OCI-LY7 (cell line): ENCODE measurements around the gene ERN2.

Experiments
- EZH2phosphoT487 ChIP-seq: fragments of 200-600 bp; sonication (generic); IDR thresholded peaks from 2 replicates; pipeline ENCODE4 v1.6.1; 2018; ENCODE audit warnings: low read depth, borderline replicate concordance, mild to moderate bottlenecking, mixed run types, antibody characterized with exemption, low read length, moderate library complexity, mixed read lengths
- TF ChIP-seq, protein P1 (sequence below): fragments of 200-600 bp; sonication (generic); conservative IDR thresholded peaks from 2 replicates; pipeline ENCODE4 v1.5.1; 2014; ENCODE audit warnings: mild to moderate bottlenecking, antibody characterized with exemption, low read length, moderate library complexity, mixed read lengths

- TF ChIP-seq, protein P1, sequence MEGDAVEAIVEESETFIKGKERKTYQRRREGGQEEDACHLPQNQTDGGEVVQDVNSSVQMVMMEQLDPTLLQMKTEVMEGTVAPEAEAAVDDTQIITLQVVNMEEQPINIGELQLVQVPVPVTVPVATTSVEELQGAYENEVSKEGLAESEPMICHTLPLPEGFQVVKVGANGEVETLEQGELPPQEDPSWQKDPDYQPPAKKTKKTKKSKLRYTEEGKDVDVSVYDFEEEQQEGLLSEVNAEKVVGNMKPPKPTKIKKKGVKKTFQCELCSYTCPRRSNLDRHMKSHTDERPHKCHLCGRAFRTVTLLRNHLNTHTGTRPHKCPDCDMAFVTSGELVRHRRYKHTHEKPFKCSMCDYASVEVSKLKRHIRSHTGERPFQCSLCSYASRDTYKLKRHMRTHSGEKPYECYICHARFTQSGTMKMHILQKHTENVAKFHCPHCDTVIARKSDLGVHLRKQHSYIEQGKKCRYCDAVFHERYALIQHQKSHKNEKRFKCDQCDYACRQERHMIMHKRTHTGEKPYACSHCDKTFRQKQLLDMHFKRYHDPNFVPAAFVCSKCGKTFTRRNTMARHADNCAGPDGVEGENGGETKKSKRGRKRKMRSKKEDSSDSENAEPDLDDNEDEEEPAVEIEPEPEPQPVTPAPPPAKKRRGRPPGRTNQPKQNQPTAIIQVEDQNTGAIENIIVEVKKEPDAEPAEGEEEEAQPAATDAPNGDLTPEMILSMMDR: no peak
- no peak for TF ChIP-seq EZH2phosphoT487
These were observed 71.9 kb downstream of the ERN2 start, which contains the start of the genes DCTN5 and PALB2 for GRCh38 chr16:23640931-23641765.
